Measurements from ENCODE around the gene PTPN4. TPM values are rescaled to one million over a fixed set of nuclear protein-coding genes. Genes with fewer than 3 reads are reported as not detected.

Gene PTPN4
- total and polyA plus RNA-seq, 2 of the 8 experiments (the other 6 are each of a cell fraction or from before 2014, with no cell fraction given) = 28.5 to 105 TPM

DNA sequence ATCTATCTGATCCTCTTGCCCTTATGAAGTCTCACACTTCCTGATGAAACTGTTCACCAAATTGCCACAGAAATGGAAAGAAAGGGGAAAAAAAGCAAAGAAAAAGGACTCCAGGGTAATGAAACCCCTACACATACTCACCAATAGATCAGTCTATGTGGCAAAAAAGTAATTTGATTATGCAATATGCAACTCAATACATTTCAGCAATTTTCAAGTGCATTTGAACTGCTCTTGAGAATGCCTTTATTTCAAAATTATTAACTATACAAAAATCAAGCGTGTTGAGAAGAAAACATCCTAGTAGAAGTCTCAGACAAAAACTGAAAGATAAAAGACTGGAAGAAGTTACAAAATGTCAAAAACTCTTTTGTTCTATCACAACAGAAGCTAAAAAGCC lies 32.2 kb upstream of the PTPN4 start:
- FAIRE-seq = no peak
- peaks cover 0 to 10% (median 4%) of the 10 kb centered on the region in 4 experiments; a peak in 6 of 7 replicates for H3K4me1 ChIP-seq (replicated peaks in 1 of 4; ENCODE audit: control insufficient read depth in 3 of 4, insufficient read depth in 4 of 4, low read length in 3 of 4)
- H3K9me3 ChIP-seq (ENCODE audit: insufficient read depth in 2 of 2, low read depth in 1 of 2, low read length in 1 of 2) = no peaks in the 10 kb centered on the region
- H3K23ac ChIP-seq (ENCODE audit: insufficient read length) = no peak overlapping the region
- ChIA-PET POLR2A (ENCODE audit: partially characterized antibody) (interaction anchor here (1.1 kb wide), 1 partner anchor 9 kb away, joined by 3 read pairs; no protein-coding TSS in a partner anchor), CTCF (ENCODE audit: partially characterized antibody) (no interaction called here)
- no peaks in the 10 kb centered on the region for H3K36me3 ChIP-seq (ENCODE audit: control insufficient read depth in 2 of 4, insufficient read depth in 4 of 4, low read length in 3 of 4)
- no peak overlapping the region for H2BK15ac ChIP-seq (ENCODE audit: low read length)
- no peak overlapping the region for H2BK120ac ChIP-seq (replicated peaks; ENCODE audit: low read depth, low read length)
- no peak overlapping the region for H3K56ac ChIP-seq (replicated peaks; ENCODE audit: insufficient read length, low read depth, low read length)
- H3K79me2 ChIP-seq (ENCODE audit: control insufficient read depth in 1 of 2, insufficient read depth in 2 of 2, low read length in 2 of 2) = no peaks in the 10 kb centered on the region
- no peak overlapping the region for H3K4me3 ChIP-seq (ENCODE audit: extremely low read depth in 1 of 4, insufficient read depth in 2 of 4, low read depth in 3 of 4, low read length in 4 of 4)
- H3K9ac ChIP-seq (replicated peaks in 1 of 4; ENCODE audit: extremely low read depth in 1 of 4, low read depth in 3 of 4, low read length in 3 of 4) = no peak overlapping the region
- H2BK20ac ChIP-seq (ENCODE audit: low read length) = no peak overlapping the region
- no peak overlapping the region for H3K18ac ChIP-seq (ENCODE audit: extremely low read depth, low read length)
- H4K91ac ChIP-seq (replicated peaks; ENCODE audit: insufficient read length, low read length) = no peak overlapping the region
- H3K4ac ChIP-seq (replicated peaks; ENCODE audit: insufficient read length, low read depth, low read length) = no peak overlapping the region
- H2AK5ac ChIP-seq (ENCODE audit: low read depth, low read length) = no peak overlapping the region
- WGBS, 2 experiments (ENCODE audit: extremely low coverage in 1 of 2, insufficient coverage in 1 of 2, insufficient read length in 1 of 2, insufficient replicate concordance in 2 of 2, low coverage in 1 of 2, low lambda C conversion rate in 2 of 2, missing lambda C conversion rate in 1 of 2) = 90% methylated on average over 1 of the region's 1 CpG; no CpG with 5 or more reads in 1 of the 2 experiments
- no peaks in the 10 kb centered on the region for H3K79me1 ChIP-seq (ENCODE audit: low read depth, low read length)
- H3K27ac ChIP-seq (ENCODE audit: low read depth, low read length) = no peak overlapping the region
- H2BK12ac ChIP-seq (ENCODE audit: low read depth, low read length) = no peak overlapping the region
- H2BK5ac ChIP-seq (ENCODE audit: low read depth, low read length) = no peak overlapping the region
- H3K4me2 ChIP-seq (ENCODE audit: insufficient read depth in 1 of 2, low read depth in 2 of 2, low read length in 2 of 2) = no peak overlapping the region
- H4K5ac ChIP-seq (ENCODE audit: insufficient read length, low read depth, low read length) = no peak overlapping the region
- H2AFZ ChIP-seq (ENCODE audit: low read length) = no peak overlapping the region
- no peaks in the 10 kb centered on the region for H4K20me1 ChIP-seq (replicated peaks in 1 of 2; ENCODE audit: control insufficient read depth in 1 of 2, insufficient read depth in 2 of 2, low read length in 2 of 2)
- H3K23me2 ChIP-seq (ENCODE audit: low read depth, low read length) = no peaks in the 10 kb centered on the region
- no peak overlapping the region for H4K8ac ChIP-seq (ENCODE audit: extremely low read depth, insufficient read depth, low read length)
- DNase-seq (ENCODE audit: low read depth in 1 of 2, low spot score in 2 of 2) = no peak
- no peaks in the 10 kb centered on the region for H3K27me3 ChIP-seq (replicated peaks in 1 of 4; ENCODE audit: control insufficient read depth in 3 of 4, extremely low read depth in 1 of 4, insufficient read depth in 3 of 4, low read length in 3 of 4)
- H3K14ac ChIP-seq (ENCODE audit: insufficient read length) = no peak overlapping the region
- TF ChIP-seq, protein P1, sequence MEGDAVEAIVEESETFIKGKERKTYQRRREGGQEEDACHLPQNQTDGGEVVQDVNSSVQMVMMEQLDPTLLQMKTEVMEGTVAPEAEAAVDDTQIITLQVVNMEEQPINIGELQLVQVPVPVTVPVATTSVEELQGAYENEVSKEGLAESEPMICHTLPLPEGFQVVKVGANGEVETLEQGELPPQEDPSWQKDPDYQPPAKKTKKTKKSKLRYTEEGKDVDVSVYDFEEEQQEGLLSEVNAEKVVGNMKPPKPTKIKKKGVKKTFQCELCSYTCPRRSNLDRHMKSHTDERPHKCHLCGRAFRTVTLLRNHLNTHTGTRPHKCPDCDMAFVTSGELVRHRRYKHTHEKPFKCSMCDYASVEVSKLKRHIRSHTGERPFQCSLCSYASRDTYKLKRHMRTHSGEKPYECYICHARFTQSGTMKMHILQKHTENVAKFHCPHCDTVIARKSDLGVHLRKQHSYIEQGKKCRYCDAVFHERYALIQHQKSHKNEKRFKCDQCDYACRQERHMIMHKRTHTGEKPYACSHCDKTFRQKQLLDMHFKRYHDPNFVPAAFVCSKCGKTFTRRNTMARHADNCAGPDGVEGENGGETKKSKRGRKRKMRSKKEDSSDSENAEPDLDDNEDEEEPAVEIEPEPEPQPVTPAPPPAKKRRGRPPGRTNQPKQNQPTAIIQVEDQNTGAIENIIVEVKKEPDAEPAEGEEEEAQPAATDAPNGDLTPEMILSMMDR (IDR thresholded peaks at IDR 0.05; ENCODE audit: control extremely low read depth in 1 of 3, insufficient read depth in 1 of 3, low read depth in 1 of 3, low read length in 3 of 3) = no peak
- TF ChIP-seq HDAC2 (IDR thresholded peaks at IDR 0.05; ENCODE audit: borderline replicate concordance in 1 of 2, low read depth in 2 of 2, low read length in 2 of 2) (no peak), RBBP5 (IDR thresholded peaks at IDR 0.05; ENCODE audit: borderline replicate concordance, low read depth, low read length) (no peak), SP1 (IDR thresholded peaks at IDR 0.05; ENCODE audit: low read depth, low read length) (no peak), KDM4A (IDR thresholded peaks at IDR 0.05; ENCODE audit: low read depth, low read length, severe bottlenecking) (no peak), TAF1 (IDR thresholded peaks at IDR 0.05; ENCODE audit: low read depth, low read length) (no peak), BACH1 (IDR thresholded peaks at IDR 0.05; ENCODE audit: low read length) (no peak), SAP30 (IDR thresholded peaks at IDR 0.05; ENCODE audit: insufficient read depth, insufficient replicate concordance, low read length) (no peak), EZH2 (IDR thresholded peaks at IDR 0.05; ENCODE audit: low read depth, low read length, severe bottlenecking) (no peak), EP300 (IDR thresholded peaks at IDR 0.05; ENCODE audit: borderline replicate concordance in 1 of 2, low read depth in 2 of 2, low read length in 2 of 2) (no peak), KDM5A (IDR thresholded peaks at IDR 0.05; ENCODE audit: low read length) (no peak)

Data from H1 (cell line).